GM18868 (cell line): Measurements from ENCODE around the gene SH3BP5L.
A peak's percentile ranks its signal among the peaks of the same experiment; 100 is the strongest.

Source experiments
- ATAC-seq: cut with Tn5 transposase; IDR thresholded peaks from one replicate; pipeline ENCODE4 v1.9.1; 2021; ENCODE audit warnings: mild to moderate bottlenecking, moderate library complexity; ENCODE audit not compliant: unreplicated experiment

The SH3BP5L gene

GRCh38 chr1:248782416-248783141 is 43.1 kb downstream of the SH3BP5L start:
- no peak for ATAC-seq

- peak; percentile 48 for ATAC-seq
These were observed 46.4 kb downstream of the SH3BP5L start for GRCh38 chr1:248779350-248779749.

GRCh38 chr1:248778906-248779305 is 46.8 kb downstream of the SH3BP5L start:
- no peak for ATAC-seq

- no peak for ATAC-seq
These were observed 48.7 kb downstream of the SH3BP5L start for GRCh38 chr1:248776991-248777390.

GRCh38 chr1:248775441-248775840 is 50.3 kb downstream of the SH3BP5L start:
- no peak for ATAC-seq
